Osteoblast (primary cell): Measurements from ENCODE around the gene TESK2. TPM values are rescaled to one million over a fixed set of nuclear protein-coding genes. Genes with fewer than 3 reads are reported as not detected.

Experiments
- DNase-seq: peaks from one replicate; pipeline ENCODE4 v3.0.0; 2011; ENCODE audit warnings: low spot score, mixed read lengths; ENCODE audit not compliant: insufficient read length; ENCODE audit errors: missing footprints
- H2AFZ ChIP-seq: 2 replicates; pipeline ENCODE4 v1.6.0; 2011; ENCODE audit warnings: mild to moderate bottlenecking, low read length
- H3K27ac ChIP-seq: 2 replicates; pipeline ENCODE4 v1.5.1; 2011; ENCODE audit warnings: mild to moderate bottlenecking, low read depth, low read length, moderate library complexity
- H3K27me3 ChIP-seq: 2 replicates; pipeline ENCODE4 v1.6.0; 2012; ENCODE audit warnings: mild to moderate bottlenecking, control low read depth, inconsistent platforms, low read length, moderate library complexity; ENCODE audit not compliant: insufficient read depth
- H3K36me3 ChIP-seq: 2 replicates; pipeline ENCODE4 v1.5.1; 2011; ENCODE audit warnings: mild to moderate bottlenecking, low read length, control low read depth, moderate library complexity; ENCODE audit not compliant: insufficient read depth
- H3K4me1 ChIP-seq: 2 replicates; pipeline ENCODE4 v1.5.1; 2011; ENCODE audit warnings: mild to moderate bottlenecking, low read length, control low read depth, moderate library complexity; ENCODE audit not compliant: insufficient read depth
- H3K4me2 ChIP-seq: 2 replicates; pipeline ENCODE4 v1.6.0; 2011; ENCODE audit warnings: mild to moderate bottlenecking, low read length; ENCODE audit not compliant: insufficient read depth
- H3K4me3 ChIP-seq: fragments of 200-600 bp; sonication (generic); 3 replicates; pipeline ENCODE4 v1.5.1; 2012; ENCODE audit warnings: mild to moderate bottlenecking, low read length, inconsistent platforms; ENCODE audit not compliant: insufficient read depth
- H3K79me2 ChIP-seq: 2 replicates; pipeline ENCODE4 v1.6.0; 2012; ENCODE audit warnings: mild to moderate bottlenecking, low read length, control low read depth, inconsistent platforms; ENCODE audit not compliant: insufficient read depth
- H3K9me3 ChIP-seq: 2 replicates; pipeline ENCODE4 v1.5.1; 2011; ENCODE audit warnings: low read depth, low read length, control low read depth
- H4K20me1 ChIP-seq: 2 replicates; pipeline ENCODE4 v1.6.0; 2012; ENCODE audit warnings: mild to moderate bottlenecking, low read length, control low read depth; ENCODE audit not compliant: insufficient read depth
- CTCF ChIP-seq: IDR thresholded peaks from 2 replicates; pipeline ENCODE4 v1.5.1; 2011; ENCODE audit warnings: mild to moderate bottlenecking, low read depth, low read length, moderate library complexity; ENCODE audit errors: extremely low read depth
- total RNA-seq: library from RNA; depleted of rRNA; stranded (reverse); fragments of >200 nt; gene quantifications from 2 replicates; pipeline ENCODE4 v1.2.3, GENCODE V29; 2012

Gene TESK2
- total RNA-seq, 1 donor, result 5.4 TPM

GRCh38 chr1:45334308-45335245 lies 156.4 kb downstream of the TESK2 start:
- H3K4me2 ChIP-seq, result no peak overlapping the region
- H3K36me3 ChIP-seq, result peaks cover 19% of the 10 kb centered on the region
- no peaks in the 10 kb centered on the region for H3K9me3 ChIP-seq
- H3K4me3 ChIP-seq, result no peak overlapping the region
- H2AFZ ChIP-seq, result no peak overlapping the region
- H3K27ac ChIP-seq, result no peak overlapping the region
- DNase-seq, result no peak
- H4K20me1 ChIP-seq, result no peaks in the 10 kb centered on the region
- no peak for TF ChIP-seq CTCF
- H3K4me1 ChIP-seq, result peaks cover 4% of the 10 kb centered on the region
- no peaks in the 10 kb centered on the region for H3K27me3 ChIP-seq
- H3K79me2 ChIP-seq, result peaks cover 11% of the 10 kb centered on the region

- no peak overlapping the region for H3K27ac ChIP-seq
- no peak for DNase-seq
- no peaks in the 10 kb centered on the region for H3K9me3 ChIP-seq
- peaks cover 19% of the 10 kb centered on the region for H3K36me3 ChIP-seq
- H3K79me2 ChIP-seq, result peaks cover 2% of the 10 kb centered on the region
- no peak overlapping the region for H3K4me3 ChIP-seq
- H3K4me2 ChIP-seq, result no peak overlapping the region
- H3K4me1 ChIP-seq, result no peaks in the 10 kb centered on the region
- H3K27me3 ChIP-seq, result no peaks in the 10 kb centered on the region
- H2AFZ ChIP-seq, result no peak overlapping the region
- no peaks in the 10 kb centered on the region for H4K20me1 ChIP-seq
- no peak for TF ChIP-seq CTCF
Measured at GRCh38 chr1:45332346-45332720, 158.6 kb downstream of the TESK2 start.

GRCh38 chr1:45331436-45332345 lies 159.3 kb downstream of the TESK2 start:
- Histone ChIP-seq H3K4me3 (no peak overlapping the region), H3K27ac (no peak overlapping the region), H4K20me1 (no peaks in the 10 kb centered on the region), H3K4me1 (peaks cover 5% of the 10 kb centered on the region), H3K79me2 (peaks cover under 1% of the 10 kb centered on the region), H3K4me2 (no peak overlapping the region), H3K9me3 (no peaks in the 10 kb centered on the region), H3K27me3 (no peaks in the 10 kb centered on the region), H2AFZ (no peak overlapping the region), H3K36me3 (peaks cover 19% of the 10 kb centered on the region)
- no peak for DNase-seq
- no peak for TF ChIP-seq CTCF
